HCT116 (cell line): ENCODE results near the gene STARD5. TPM values are rescaled to one million over a fixed set of nuclear protein-coding genes. Genes with fewer than 3 reads are reported as not detected.

Experiments used
- ATAC-seq: fragments of 200-7000 bp; cut with Tn5 transposase; 2 replicates; pipeline ENCODE4 v1.9.1; 2020; ENCODE audit warnings: mild to moderate bottlenecking, moderate library complexity
- BruUV-seq: library from RNA; stranded (reverse); fragments of 400-500 nt; replicated peaks from 2 replicates; lab custom pipeline; 2021; lab: Mats Ljungman, UMichigan
- CTCF ChIA-PET: fragments of 300-600 bp; sonication (Branson Sonifier 250); formaldehyde crosslinking; loops from one replicate; lab custom pipeline; 2021; ENCODE audit warnings: antibody characterized with exemption; lab: Charles Lee
- POLR2A ChIA-PET: fragments of 300-600, 350-600 bp; sonication (Branson Sonifier 250); formaldehyde crosslinking; loops from one replicate; lab custom pipeline; 2021; ENCODE audit warnings: antibody characterized with exemption; lab: Charles Lee
- RAD21 ChIA-PET, 2 experiments: fragments of 300-600 bp; sonication (Branson Sonifier 250); formaldehyde crosslinking; loops; one replicate each; lab custom pipeline; 2023; ENCODE audit warnings: low total read pairs in 2 of 2; ENCODE audit not compliant: uncharacterized antibody in 2 of 2, unreplicated experiment in 2 of 2, low non-redundant PET in 1 of 2; lab: Charles Lee
- DNase-seq: peaks from one replicate; pipeline ENCODE4 v3.0.0-alpha.2; 2010; ENCODE audit warnings: low read depth, low spot score
- H2AFZ ChIP-seq: fragments of 200-600 bp; shearing (Covaris generic), sonication (generic); 2 replicates; pipeline ENCODE4 v1.6.1; 2017; ENCODE audit warnings: low read depth, mixed run types, mixed read lengths, antibody characterized with exemption, low read length; ENCODE audit not compliant: poor library complexity, severe bottlenecking
- H3K27ac ChIP-seq: 2 replicates; pipeline ENCODE4 v1.5.1; 2012; ENCODE audit warnings: low read depth, low read length
- H3K27me3 ChIP-seq: fragments of 200-600 bp; sonication (generic); 2 replicates; pipeline ENCODE4 v1.6.1; 2016; ENCODE audit warnings: mixed run types, low read length, mixed read lengths; ENCODE audit not compliant: insufficient read depth
- H3K36me3 ChIP-seq, 2 experiments: fragments of 200-500 bp in 1 of 2; fragments of 200-600 bp in 1 of 2; sonication (Bioruptor generic) in 1 of 2; sonication (generic) in 1 of 2; 2 replicates each; pipeline versions ENCODE4 v1.5.1 to v1.6.1; 2014 to 2016; ENCODE audit warnings: low read length in 2 of 2, inconsistent platforms in 1 of 2, mixed read lengths in 1 of 2, mixed run types in 1 of 2; ENCODE audit not compliant: insufficient read depth in 2 of 2, control insufficient read depth in 1 of 2
- H3K4me1 ChIP-seq, 2 experiments: fragments of 200-600 bp in 1 of 2; sonication (generic) in 1 of 2; 2 replicates each; pipeline versions ENCODE4 v1.5.1 to v1.6.1; 2012 to 2017; ENCODE audit warnings: low read length in 2 of 2, inconsistent platforms in 1 of 2, mild to moderate bottlenecking in 1 of 2, mixed read lengths in 1 of 2, mixed run types in 1 of 2, moderate library complexity in 1 of 2; ENCODE audit not compliant: insufficient read depth in 2 of 2, control insufficient read depth in 1 of 2
- H3K4me2 ChIP-seq: fragments of 200-600 bp; sonication (generic); 2 replicates; pipeline ENCODE4 v1.6.1; 2017; ENCODE audit warnings: mixed run types, low read length, mixed read lengths
- H3K4me3 ChIP-seq, 2 experiments: fragments of 200-600 bp in 1 of 2; sonication (generic) in 1 of 2; replicated peaks in 1 of 2; 2 replicates each; pipeline ENCODE4 v1.5.1; 2011 to 2016; ENCODE audit warnings: low read length in 2 of 2, control low read depth in 1 of 2, low read depth in 1 of 2, mild to moderate bottlenecking in 1 of 2, mixed read lengths in 1 of 2, mixed run types in 1 of 2
- H3K79me2 ChIP-seq: fragments of 200-600 bp; sonication (generic); 2 replicates; pipeline ENCODE4 v1.6.1; 2017; ENCODE audit warnings: mild to moderate bottlenecking, mixed run types, low read length, moderate library complexity, mixed read lengths; ENCODE audit not compliant: insufficient read depth
- H3K9ac ChIP-seq: fragments of 200-600 bp; sonication (generic); 2 replicates; pipeline ENCODE4 v1.6.1; 2016; ENCODE audit warnings: low read length, mixed read lengths
- H3K9me2 ChIP-seq: fragments of 200-600 bp; sonication (generic), shearing (Covaris generic); 2 replicates; pipeline ENCODE4 v1.6.1; 2017; ENCODE audit warnings: mixed run types, mild to moderate bottlenecking, moderate library complexity; ENCODE audit not compliant: insufficient read depth
- H3K9me3 ChIP-seq, 2 experiments: fragments of 200-500 bp in 1 of 2; fragments of 200-600 bp in 1 of 2; sonication (Bioruptor generic) in 1 of 2; sonication (generic) in 1 of 2; 2 replicates each; pipeline ENCODE4 v1.6.1; 2014 to 2017; ENCODE audit warnings: low read length in 2 of 2, mixed read lengths in 2 of 2, inconsistent platforms in 1 of 2, low read depth in 1 of 2, mild to moderate bottlenecking in 1 of 2, mixed run types in 1 of 2, moderate library complexity in 1 of 2; ENCODE audit not compliant: control insufficient read depth in 1 of 2, insufficient read depth in 1 of 2
- H4K20me1 ChIP-seq: fragments of 200-600 bp; sonication (generic), shearing (Covaris generic); 2 replicates; pipeline ENCODE4 v1.6.1; 2017; ENCODE audit warnings: mixed run types, mild to moderate bottlenecking, moderate library complexity; ENCODE audit not compliant: insufficient read depth
- ATF3 ChIP-seq: IDR thresholded peaks from 2 replicates; pipeline ENCODE4 v1.6.1; 2012
- CBX3 ChIP-seq: IDR thresholded peaks from 2 replicates; pipeline ENCODE4 v1.6.1; 2012; ENCODE audit warnings: low read depth
- CTCF ChIP-seq, 3 experiments: fragments of 200-600 bp in 1 of 3; sonication (generic) in 1 of 3; IDR thresholded peaks in 2 of 3; conservative IDR thresholded peaks in 1 of 3; 2 replicates each; pipeline ENCODE4 v1.5.1; 2012 to 2017; ENCODE audit warnings: low read depth in 2 of 3, low read length in 2 of 3, antibody characterized with exemption in 1 of 3, borderline replicate concordance in 1 of 3, control low read depth in 1 of 3, mild to moderate bottlenecking in 1 of 3, mixed read lengths in 1 of 3, mixed run types in 1 of 3, moderate library complexity in 1 of 3; ENCODE audit not compliant: insufficient read depth in 1 of 3
- EGR1 ChIP-seq: IDR thresholded peaks from 2 replicates; pipeline ENCODE4 v1.6.1; 2012; ENCODE audit warnings: low read depth
- ELF1 ChIP-seq: IDR thresholded peaks from 2 replicates; pipeline ENCODE4 v1.6.1; 2012; ENCODE audit warnings: low read depth, borderline replicate concordance
- EZH2phosphoT487 ChIP-seq: fragments of 200-600 bp; IDR thresholded peaks from 2 replicates; pipeline ENCODE4 v1.6.1; 2018; ENCODE audit warnings: antibody characterized with exemption, borderline replicate concordance
- FOSL1 ChIP-seq: IDR thresholded peaks from 2 replicates; pipeline ENCODE4 v1.6.1; 2012; ENCODE audit warnings: low read depth
- JUND ChIP-seq: IDR thresholded peaks from 2 replicates; pipeline ENCODE4 v1.6.1; 2012
- MAX ChIP-seq: IDR thresholded peaks from 2 replicates; pipeline ENCODE4 v1.6.1; 2012
- POLR2A ChIP-seq: IDR thresholded peaks from 2 replicates; pipeline ENCODE4 v1.7.0; 2011; ENCODE audit warnings: borderline replicate concordance; ENCODE audit not compliant: insufficient read depth, insufficient read length; ENCODE audit errors: extremely low read depth
- POLR2AphosphoS5 ChIP-seq: IDR thresholded peaks from 2 replicates; pipeline ENCODE4 v1.6.1; 2011; ENCODE audit warnings: mild to moderate bottlenecking, low read depth, low read length, moderate library complexity
- RAD21 ChIP-seq: IDR thresholded peaks from 2 replicates; pipeline ENCODE4 v1.6.1; 2012; ENCODE audit warnings: low read depth, mild to moderate bottlenecking
- REST ChIP-seq: IDR thresholded peaks from 2 replicates; pipeline ENCODE4 v1.6.1; 2012; ENCODE audit warnings: low read depth
- SIN3A ChIP-seq: IDR thresholded peaks from 2 replicates; pipeline ENCODE4 v1.6.1; 2012; ENCODE audit warnings: low read depth
- SP1 ChIP-seq: IDR thresholded peaks from 2 replicates; pipeline ENCODE4 v1.6.1; 2012; ENCODE audit warnings: low read depth
- SRF ChIP-seq: IDR thresholded peaks from 2 replicates; pipeline ENCODE4 v1.6.1; 2012; ENCODE audit warnings: low read depth
- TCF7L2 ChIP-seq: IDR thresholded peaks from 2 replicates; pipeline ENCODE4 v1.7.0; 2011; ENCODE audit warnings: borderline replicate concordance, inconsistent platforms; ENCODE audit not compliant: insufficient read depth, insufficient read length; ENCODE audit errors: extremely low read depth
- YY1 ChIP-seq: IDR thresholded peaks from 2 replicates; pipeline ENCODE4 v1.6.1; 2011; ENCODE audit warnings: low read length, low read depth, moderate library complexity, mild to moderate bottlenecking; ENCODE audit not compliant: insufficient replicate concordance; ENCODE audit errors: extremely low read depth
- ZFX ChIP-seq: fragments of 450-650 bp; IDR thresholded peaks from 2 replicates; pipeline ENCODE4 v1.6.1; 2017
- ZNF274 ChIP-seq: fragments of 200-500 bp; sonication (Bioruptor generic); IDR thresholded peaks from 2 replicates; pipeline ENCODE4 v1.6.1; 2014; ENCODE audit warnings: mild to moderate bottlenecking, low read depth, low read length, inconsistent platforms
- intact Hi-C: fragments of 100-400 bp; cut with micrococcal nuclease; formaldehyde crosslinking; loops from 2 replicates; pipeline ENCODE4 v1.10.0; 2022
- total RNA-seq: library from RNA; stranded (reverse); gene quantifications from one replicate; pipeline ENCODE4 v1.2.1, GENCODE V29; 2021; ENCODE audit not compliant: unreplicated experiment

Gene STARD5
- total RNA-seq, 1 experiment from 2014 or later = 4.0 TPM

GRCh38 chr15:81273200-81273599, 50.7 kb downstream of the STARD5 start:
- H3K27me3 ChIP-seq = no peaks in the 10 kb centered on the region
- no peak for ATAC-seq
- intact Hi-C loops = no loop called here
- DNase-seq = no peak
- H3K79me2 ChIP-seq = no peaks in the 10 kb centered on the region
- H3K4me2 ChIP-seq = no peak overlapping the region
- RAD21 ChIA-PET = no interaction called here
- H4K20me1 ChIP-seq = no peaks in the 10 kb centered on the region
- no peak overlapping the region for H2AFZ ChIP-seq
- TF ChIP-seq CBX3 (no peak), REST (no peak), ELF1 (no peak), ATF3 (no peak), EZH2phosphoT487 (no peak), SRF (no peak), POLR2A (no peak), TCF7L2 (no peak), ZFX (no peak), EGR1 (no peak), RAD21 (no peak), YY1 (no peak), JUND (no peak), FOSL1 (no peak), CTCF (IDR thresholded peaks at IDR 0.05 in 2 of 3, conservative IDR thresholded peaks at IDR 0.05 in 1 of 3; ENCODE audit: borderline replicate concordance in 1 of 3, insufficient read depth in 1 of 3, low read depth in 2 of 3, low read length in 2 of 3) (no peak), POLR2AphosphoS5 (no peak), SP1 (no peak), MAX (no peak), ZNF274 (no peak), SIN3A (no peak)
- TF ChIP-seq, all 23 proteins: peak for 0
- peaks cover 2 to 8% of the 10 kb centered on the region in 2 experiments; a peak in 2 of 4 replicates for H3K4me1 ChIP-seq
- no TSS peak for BruUV-seq
- H3K36me3 ChIP-seq = no peaks in the 10 kb centered on the region
- H3K4me3 ChIP-seq = no peak overlapping the region
- ChIA-PET CTCF (interaction anchor here (1.0 to 1.8 kb wide), 2 partner anchors 10 to 128 kb away, joined by 3 to 6 read pairs; no protein-coding TSS in a partner anchor), POLR2A (no interaction called here)
- no peak overlapping the region for H3K9ac ChIP-seq
- no peak overlapping the region for H3K27ac ChIP-seq
- no peaks in the 10 kb centered on the region for H3K9me3 ChIP-seq
- H3K9me2 ChIP-seq = no peaks in the 10 kb centered on the region
